SK-N-SH treated with all-trans-retinoic acid at 6 μM for 48 hours (cell line): ENCODE data around the gene CAB39L.

ENCODE experiments used
- ATAC-seq: fragments of 200-7000 bp; cut with Tn5 transposase; 3 replicates; pipeline ENCODE4 v1.9.1; 2020; ENCODE audit warnings: mild to moderate bottlenecking, moderate library complexity
- ARNTL ChIP-seq: fragments of 450-650 bp; formaldehyde crosslinking; IDR thresholded peaks from 2 replicates; pipeline ENCODE4 v1.5.0; 2020; ENCODE audit warnings: low read depth, mild to moderate bottlenecking, moderate library complexity, borderline replicate concordance
- BACH2 ChIP-seq: fragments of 250-450 bp; sonication (Bioruptor Pico); IDR thresholded peaks from 2 replicates; pipeline ENCODE4 v1.9.0; 2021; ENCODE audit warnings: mild to moderate bottlenecking, borderline replicate concordance
- CREB5 ChIP-seq: fragments of 250-450 bp; sonication (Bioruptor Pico); IDR thresholded peaks from 2 replicates; pipeline ENCODE4 v1.5.1; 2020; ENCODE audit warnings: low read depth, mild to moderate bottlenecking, moderate library complexity
- ESRRG ChIP-seq: fragments of 250-450 bp; sonication (Bioruptor Pico); IDR thresholded peaks from 2 replicates; pipeline ENCODE4 v1.6.1; 2021; ENCODE audit warnings: mild to moderate bottlenecking
- GLIS3 ChIP-seq: fragments of 250-450 bp; sonication (Bioruptor Pico); IDR thresholded peaks from 2 replicates; pipeline ENCODE4 v1.5.0; 2020; ENCODE audit warnings: mild to moderate bottlenecking, moderate library complexity
- POU6F1 ChIP-seq: fragments of 250-450 bp; sonication (Bioruptor Pico); IDR thresholded peaks from 2 replicates; pipeline ENCODE4 v1.8.0; 2021; ENCODE audit warnings: low read depth, mild to moderate bottlenecking, moderate library complexity, borderline replicate concordance
- PPARA ChIP-seq: fragments of 250-450 bp; sonication (Bioruptor Pico); IDR thresholded peaks from 2 replicates; pipeline ENCODE4 v1.5.0; 2020; ENCODE audit warnings: mild to moderate bottlenecking, borderline replicate concordance
- SNAI2 ChIP-seq: fragments of 250-450 bp; sonication (Bioruptor Pico); IDR thresholded peaks from 2 replicates; pipeline ENCODE4 v1.5.0; 2020; ENCODE audit warnings: mild to moderate bottlenecking, moderate library complexity
- TCF4 ChIP-seq: fragments of 250-450 bp; sonication (Bioruptor Pico); IDR thresholded peaks from 2 replicates; pipeline ENCODE4 v1.8.0; 2021; ENCODE audit warnings: mild to moderate bottlenecking, moderate library complexity, borderline replicate concordance
- TOX ChIP-seq: fragments of 250-450 bp; sonication (Bioruptor Pico); IDR thresholded peaks from 2 replicates; pipeline ENCODE4 v1.8.0; 2021; ENCODE audit warnings: mild to moderate bottlenecking, moderate library complexity, borderline replicate concordance
- TSHZ2 ChIP-seq: fragments of 250-450 bp; sonication (Bioruptor Pico); IDR thresholded peaks from 2 replicates; pipeline ENCODE4 v1.5.0; 2020; ENCODE audit warnings: mild to moderate bottlenecking, moderate library complexity
- ZC3H10 ChIP-seq: fragments of 250-450 bp; sonication (Bioruptor Pico); IDR thresholded peaks from 2 replicates; pipeline ENCODE4 v1.5.1; 2021; ENCODE audit warnings: mild to moderate bottlenecking, moderate library complexity
- ZFP3 ChIP-seq: fragments of 250-450 bp; sonication (Bioruptor Pico); IDR thresholded peaks from 2 replicates; pipeline ENCODE4 v1.5.0; 2020; ENCODE audit warnings: mild to moderate bottlenecking, moderate library complexity
- ZFP30 ChIP-seq: fragments of 450-650 bp; formaldehyde crosslinking; IDR thresholded peaks from 2 replicates; pipeline ENCODE4 v1.5.0; 2022; ENCODE audit warnings: mild to moderate bottlenecking, moderate library complexity
- ZNF565 ChIP-seq: fragments of 450-650 bp; formaldehyde crosslinking; conservative IDR thresholded peaks from 2 replicates; pipeline ENCODE4 v1.5.0; 2020; ENCODE audit warnings: low read depth, mild to moderate bottlenecking, moderate library complexity
- ZNF70 ChIP-seq: fragments of 450-650 bp; formaldehyde crosslinking; IDR thresholded peaks from 2 replicates; pipeline ENCODE4 v1.5.0; 2020; ENCODE audit warnings: mild to moderate bottlenecking, moderate library complexity

Gene CAB39L

GRCh38 chr13:49271264-49271663, 172.6 kb downstream of the CAB39L start (continued):
- no peak for TF ChIP-seq TSHZ2

- ATAC-seq: no peak
- no peak for TF ChIP-seq SNAI2 (CRISPR knock-in tag)
- TF ChIP-seq GLIS3 (CRISPR knock-in tag): no peak
- no peak for TF ChIP-seq PPARA
- TF ChIP-seq, all 23 proteins: peak for 0
These were observed 178.0 kb downstream of the CAB39L start for GRCh38 chr13:49265822-49266221.

- ATAC-seq: no peak
- TF ChIP-seq GLIS3 (CRISPR knock-in tag) (no peak), TOX (CRISPR knock-in tag) (no peak), ZC3H10 (no peak), ZFP3 (CRISPR knock-in tag) (no peak), ARNTL (CRISPR knock-in tag) (no peak)
- TF ChIP-seq, all 23 proteins: peak for 0
These were observed 181.2 kb downstream of the CAB39L start for GRCh38 chr13:49262634-49263033.

GRCh38 chr13:49259586-49259985, 184.3 kb downstream of the CAB39L start:
- TF ChIP-seq ZNF565 (no peak), TOX (CRISPR knock-in tag) (no peak), BACH2 (CRISPR knock-in tag) (no peak), ESRRG (CRISPR knock-in tag) (no peak), SNAI2 (CRISPR knock-in tag) (no peak), ZFP3 (CRISPR knock-in tag) (no peak), ARNTL (CRISPR knock-in tag) (no peak), TCF4 (CRISPR knock-in tag) (no peak), CREB5 (no peak), GLIS3 (CRISPR knock-in tag) (no peak), TSHZ2 (no peak), POU6F1 (no peak), ZFP30 (CRISPR knock-in tag) (no peak), PPARA (no peak), ZNF70 (no peak)
- TF ChIP-seq, all 23 proteins: peak for 0
- no peak for ATAC-seq
